ENCODE measurements around the gene CHST8.

Gene CHST8

GRCh38 chr19:33689138-33689746, 67.5 kb downstream of the CHST8 start:
- no peak for TF ChIP-seq SIN3A (IDR thresholded peaks at IDR 0.05; ENCODE audit: borderline replicate concordance, insufficient read depth, low read length)

GRCh38 chr19:33689868-33690267, 68.1 kb downstream of the CHST8 start:
- no peak for TF ChIP-seq TAF1 (IDR thresholded peaks at IDR 0.05; ENCODE audit: borderline replicate concordance, insufficient read depth, low read length)
- no peak for TF ChIP-seq FOXP2 (optimal IDR thresholded peaks at IDR 0.05; ENCODE audit: borderline replicate concordance, extremely low read depth, extremely low read length, insufficient read depth)
- TF ChIP-seq SIN3A (IDR thresholded peaks at IDR 0.05; ENCODE audit: borderline replicate concordance, insufficient read depth, low read length): no peak
- TF ChIP-seq POLR2AphosphoS5 (IDR thresholded peaks at IDR 0.05; ENCODE audit: low read depth, low read length): no peak
- TF ChIP-seq, protein P1, sequence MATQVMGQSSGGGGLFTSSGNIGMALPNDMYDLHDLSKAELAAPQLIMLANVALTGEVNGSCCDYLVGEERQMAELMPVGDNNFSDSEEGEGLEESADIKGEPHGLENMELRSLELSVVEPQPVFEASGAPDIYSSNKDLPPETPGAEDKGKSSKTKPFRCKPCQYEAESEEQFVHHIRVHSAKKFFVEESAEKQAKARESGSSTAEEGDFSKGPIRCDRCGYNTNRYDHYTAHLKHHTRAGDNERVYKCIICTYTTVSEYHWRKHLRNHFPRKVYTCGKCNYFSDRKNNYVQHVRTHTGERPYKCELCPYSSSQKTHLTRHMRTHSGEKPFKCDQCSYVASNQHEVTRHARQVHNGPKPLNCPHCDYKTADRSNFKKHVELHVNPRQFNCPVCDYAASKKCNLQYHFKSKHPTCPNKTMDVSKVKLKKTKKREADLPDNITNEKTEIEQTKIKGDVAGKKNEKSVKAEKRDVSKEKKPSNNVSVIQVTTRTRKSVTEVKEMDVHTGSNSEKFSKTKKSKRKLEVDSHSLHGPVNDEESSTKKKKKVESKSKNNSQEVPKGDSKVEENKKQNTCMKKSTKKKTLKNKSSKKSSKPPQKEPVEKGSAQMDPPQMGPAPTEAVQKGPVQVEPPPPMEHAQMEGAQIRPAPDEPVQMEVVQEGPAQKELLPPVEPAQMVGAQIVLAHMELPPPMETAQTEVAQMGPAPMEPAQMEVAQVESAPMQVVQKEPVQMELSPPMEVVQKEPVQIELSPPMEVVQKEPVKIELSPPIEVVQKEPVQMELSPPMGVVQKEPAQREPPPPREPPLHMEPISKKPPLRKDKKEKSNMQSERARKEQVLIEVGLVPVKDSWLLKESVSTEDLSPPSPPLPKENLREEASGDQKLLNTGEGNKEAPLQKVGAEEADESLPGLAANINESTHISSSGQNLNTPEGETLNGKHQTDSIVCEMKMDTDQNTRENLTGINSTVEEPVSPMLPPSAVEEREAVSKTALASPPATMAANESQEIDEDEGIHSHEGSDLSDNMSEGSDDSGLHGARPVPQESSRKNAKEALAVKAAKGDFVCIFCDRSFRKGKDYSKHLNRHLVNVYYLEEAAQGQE (IDR thresholded peaks at IDR 0.05; ENCODE audit: insufficient read depth in 1 of 2, low read depth in 2 of 2, low read length in 2 of 2): no peak

DNA sequence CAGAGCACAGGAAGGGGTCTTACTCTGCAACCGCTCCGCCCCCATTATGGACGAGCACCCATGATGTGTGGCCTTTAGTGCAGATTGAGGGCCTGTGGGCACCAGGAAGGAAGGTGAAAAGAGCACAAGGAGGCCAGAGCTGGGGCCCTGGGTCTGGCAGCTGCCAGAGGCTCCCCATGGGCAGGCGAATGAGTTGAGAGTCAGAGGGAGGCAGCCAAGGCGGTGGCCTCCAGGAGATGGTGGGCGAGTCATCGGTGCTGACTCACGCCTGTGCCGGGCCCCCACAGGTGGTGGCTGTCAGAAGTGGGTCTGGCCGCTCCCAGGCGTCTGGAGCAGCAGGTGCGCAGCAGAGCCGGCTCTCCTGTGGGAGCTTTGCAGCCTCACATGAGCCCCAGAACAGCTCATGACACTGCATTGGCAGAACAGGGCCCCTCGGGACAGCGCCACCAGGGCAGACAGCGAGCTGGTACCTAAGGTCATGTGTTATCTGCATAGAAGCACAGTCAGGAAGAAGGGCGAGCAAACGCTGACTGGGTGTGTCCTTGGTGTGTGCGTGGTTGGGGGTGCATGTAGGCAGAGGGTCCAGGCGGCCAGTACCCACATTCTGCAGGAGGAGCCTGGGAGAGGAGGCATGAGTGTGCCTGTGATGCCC, 68.8 kb downstream of the CHST8 start:
- TF ChIP-seq TAF1 (IDR thresholded peaks at IDR 0.05; ENCODE audit: borderline replicate concordance, insufficient read depth, low read length) (no peak), SIN3A (IDR thresholded peaks at IDR 0.05; ENCODE audit: borderline replicate concordance, insufficient read depth, low read length) (no peak), FOXP2 (optimal IDR thresholded peaks at IDR 0.05; ENCODE audit: borderline replicate concordance, extremely low read depth, extremely low read length, insufficient read depth) (no peak), POLR2AphosphoS5 (IDR thresholded peaks at IDR 0.05; ENCODE audit: low read depth, low read length) (no peak)
- TF ChIP-seq, protein P1 (IDR thresholded peaks at IDR 0.05; ENCODE audit: insufficient read depth in 1 of 2, low read depth in 2 of 2, low read length in 2 of 2): no peak

GRCh38 chr19:33691030-33691427, 69.3 kb downstream of the CHST8 start:
- TF ChIP-seq, protein P1 (IDR thresholded peaks at IDR 0.05; ENCODE audit: insufficient read depth in 1 of 2, low read depth in 2 of 2, low read length in 2 of 2): no peak
- TF ChIP-seq FOXP2 (optimal IDR thresholded peaks at IDR 0.05; ENCODE audit: borderline replicate concordance, extremely low read depth, extremely low read length, insufficient read depth) (no peak), POLR2AphosphoS5 (IDR thresholded peaks at IDR 0.05; ENCODE audit: low read depth, low read length) (no peak), TAF1 (IDR thresholded peaks at IDR 0.05; ENCODE audit: borderline replicate concordance, insufficient read depth, low read length) (no peak), SIN3A (IDR thresholded peaks at IDR 0.05; ENCODE audit: borderline replicate concordance, insufficient read depth, low read length) (no peak)

GRCh38 chr19:33691736-33692135, 70.0 kb downstream of the CHST8 start:
- TF ChIP-seq FOXP2 (optimal IDR thresholded peaks at IDR 0.05; ENCODE audit: borderline replicate concordance, extremely low read depth, extremely low read length, insufficient read depth) (no peak), TAF1 (IDR thresholded peaks at IDR 0.05; ENCODE audit: borderline replicate concordance, insufficient read depth, low read length) (no peak), POLR2AphosphoS5 (IDR thresholded peaks at IDR 0.05; ENCODE audit: low read depth, low read length) (no peak), SIN3A (IDR thresholded peaks at IDR 0.05; ENCODE audit: borderline replicate concordance, insufficient read depth, low read length) (no peak)
- TF ChIP-seq, protein P1 (IDR thresholded peaks at IDR 0.05; ENCODE audit: insufficient read depth in 1 of 2, low read depth in 2 of 2, low read length in 2 of 2): no peak
